Testis (tissue), 3 donors: Measurements from ENCODE around the gene TBKBP1. TPM values are rescaled to one million over a fixed set of nuclear protein-coding genes. Genes with fewer than 3 reads are reported as not detected.
A peak's percentile ranks its signal among the peaks of the same experiment; 100 is the strongest.

Experiments used
- DNase-seq: peaks from one replicate; pipeline ENCODE4 v3.0.0-alpha.2; 2019
- H3K27ac ChIP-seq, 2 donors: fragments of 200-600 bp; sonication (generic); one replicate each; pipeline ENCODE4 v1.5.1; 2019
- H3K27me3 ChIP-seq: fragments of 200-600 bp; sonication (generic); one replicate; pipeline ENCODE4 v1.5.1; 2019
- H3K36me3 ChIP-seq: fragments of 200-600 bp; sonication (generic); one replicate; pipeline ENCODE4 v1.5.1; 2017; ENCODE audit warnings: low read depth; ENCODE audit errors: missing control alignments
- H3K4me1 ChIP-seq: fragments of 200-600 bp; sonication (generic); one replicate; pipeline ENCODE4 v1.5.1; 2019
- H3K4me3 ChIP-seq, 2 donors: fragments of 200-600 bp; sonication (generic); one replicate each; pipeline ENCODE4 v1.5.1; 2017 to 2019
- H3K9me3 ChIP-seq: fragments of 200-600 bp; sonication (generic); one replicate; pipeline ENCODE4 v1.5.1; 2017
- CTCF ChIP-seq, 3 experiments: fragments of 450-650 bp in 2 of 3; fragments of 200-600 bp in 1 of 3; sonication (generic) in 1 of 3; IDR thresholded peaks; one replicate each; pipeline ENCODE4 v1.5.1; 2016 to 2019; ENCODE audit warnings: antibody characterized with exemption in 3 of 3, mild to moderate bottlenecking in 2 of 3, moderate library complexity in 1 of 3
- POLR2A ChIP-seq: fragments of 450-650 bp; IDR thresholded peaks from one replicate; pipeline ENCODE4 v1.6.1; 2017; ENCODE audit warnings: antibody characterized with exemption, mild to moderate bottlenecking, moderate library complexity
- WGBS, 2 donors: methylation state at CpG; one replicate each; pipeline ENCODE4 v1.1.5; 2018; 5-methylcytosine and 5-hydroxymethylcytosine counted together
- intact Hi-C: fragments of 100-400 bp; cut with DNase I; formaldehyde crosslinking; loops from one replicate; pipeline ENCODE4 v1.15.1; 2023; ENCODE audit warnings: low total_unique reads
- polyA plus RNA-seq: library from polyadenylated mRNA; stranded (reverse); fragments of 350-450 nt; fragmentation: Illumina TruSeq; extraction: RNeasy Lipid Tissue Mini Kit (QIAGEN cat#74804); gene quantifications from one replicate; pipeline ENCODE4 v1.2.3, GENCODE V29; 2014; ENCODE audit warnings: low read depth, low replicate concordance; ENCODE audit not compliant: insufficient read depth
- total RNA-seq, 2 donors: library from RNA; depleted of rRNA; stranded (reverse); fragments of >200 nt; gene quantifications; one replicate each; pipeline ENCODE4 v1.2.3, GENCODE V29; 2016

TBKBP1 gene
- total and polyA plus RNA-seq, 3 donors from 2014 or later: 21.9 to 23.3 (median 23.3) TPM

GRCh38 chr17:47650525-47651522, 43.1 kb upstream of the TBKBP1 start:
- peak overlapping the region; percentile 97 to 98 for H3K4me3 ChIP-seq
- no peaks in the 10 kb centered on the region for H3K36me3 ChIP-seq
- DNase-seq: peak; percentile 96
- intact Hi-C loops: no loop called here
- no peaks in the 10 kb centered on the region for H3K27me3 ChIP-seq
- no peaks in the 10 kb centered on the region for H3K9me3 ChIP-seq
- peaks cover 18% of the 10 kb centered on the region for H3K4me1 ChIP-seq
- TF ChIP-seq POLR2A (no peak), CTCF (IDR thresholded peaks at IDR 0.05) (no peak)
- 1 to 2% methylated on average over 12 to 34 of the region's 39 CpGs for WGBS, 2 donors
- H3K27ac ChIP-seq: peak overlapping the region; percentile 83 to 95

- DNase-seq: no peak
- Histone ChIP-seq H3K9me3 (no peaks in the 10 kb centered on the region), H3K27me3 (no peaks in the 10 kb centered on the region), H3K4me3 (no peak overlapping the region), H3K36me3 (no peaks in the 10 kb centered on the region), H3K27ac (peak overlapping the region in 1 of 2 donors; percentile 81), H3K4me1 (peaks cover 18% of the 10 kb centered on the region)
- WGBS, 2 donors: 18 to 27% methylated on average over 2 of the region's 2 CpGs
- intact Hi-C loops: no loop called here
- TF ChIP-seq CTCF (IDR thresholded peaks at IDR 0.05): no peak
- TF ChIP-seq POLR2A: no peak
Observed at GRCh38 chr17:47651704-47652103, 42.3 kb upstream of the TBKBP1 start.

GRCh38 chr17:47652570-47652969, 41.4 kb upstream of the TBKBP1 start:
- 81 to 83% methylated on average over 6 of the region's 6 CpGs for WGBS, 2 donors
- Histone ChIP-seq H3K36me3 (no peaks in the 10 kb centered on the region), H3K27ac (no peak overlapping the region)

GRCh38 chr17:47653442-47653841, 40.5 kb upstream of the TBKBP1 start:
- no peak overlapping the region for H3K4me3 ChIP-seq
- H3K4me1 ChIP-seq: peaks cover 12% of the 10 kb centered on the region
- H3K27ac ChIP-seq: no peak overlapping the region
- 43 to 86% methylated on average over 2 of the region's 2 CpGs for WGBS, 2 donors
- no peaks in the 10 kb centered on the region for H3K36me3 ChIP-seq
- H3K9me3 ChIP-seq: no peaks in the 10 kb centered on the region
- TF ChIP-seq CTCF (IDR thresholded peaks at IDR 0.05) (no peak), POLR2A (no peak)
- intact Hi-C loops: no loop called here
- no peak for DNase-seq
- H3K27me3 ChIP-seq: no peaks in the 10 kb centered on the region

More at GRCh38 chr17:47652570-47652969, 41.4 kb upstream of the TBKBP1 start:
- intact Hi-C loops: no loop called here
- peaks cover 18% of the 10 kb centered on the region for H3K4me1 ChIP-seq
- no peak for DNase-seq
- TF ChIP-seq CTCF (IDR thresholded peaks at IDR 0.05) (no peak), POLR2A (no peak)
- H3K4me3 ChIP-seq: no peak overlapping the region
- H3K9me3 ChIP-seq: no peaks in the 10 kb centered on the region
- no peaks in the 10 kb centered on the region for H3K27me3 ChIP-seq
